HepG2 (cell line): ENCODE results near the gene CIDEA. TPM values are rescaled to one million over a fixed set of nuclear protein-coding genes. Genes with fewer than 3 reads are reported as not detected.
"Not testable (repeated sequence)": the region's sequence is repeated elsewhere in the genome, so short reads cannot be mapped to it uniquely, and the experiment has no call there.

ENCODE experiments used
- ATAC-seq: fragments of 200-7000 bp; cut with Tn5 transposase; 3 replicates; pipeline ENCODE4 v1.9.1; 2020; ENCODE audit warnings: mild to moderate bottlenecking, moderate library complexity
- BruUV-seq: library from RNA; stranded (reverse); fragments of 400-500 nt; replicated peaks from 2 replicates; lab custom pipeline; 2021; lab: Mats Ljungman, UMichigan
- CTCF ChIA-PET: fragments of 300-600 bp; formaldehyde crosslinking; extraction: SDS; loops from one replicate; lab custom pipeline; 2021; ENCODE audit warnings: low total read pairs, inconsistent platforms, low intra/inter-chr PET ratio; lab: Yijun Ruan, JAX
- POLR2A ChIA-PET: fragments of 350-600 bp; sonication (Branson Sonifier 250); formaldehyde crosslinking; loops from one replicate; lab custom pipeline; 2020; ENCODE audit warnings: antibody characterized with exemption, inconsistent platforms; lab: Yijun Ruan, JAX
- DNase-seq: peaks from one replicate; pipeline ENCODE4 v3.0.0-alpha.2; 2015; ENCODE audit warnings: low spot score
- FAIRE-seq: peaks from 3 replicates; lab custom pipeline; 2011; peaks lifted over from hg19 to GRCh38; lab: Jason Lieb, UNC
- H2AFZ ChIP-seq: one replicate; pipeline ENCODE4 v1.6.1; 2011; ENCODE audit warnings: low read length, inconsistent platforms
- H3K27ac ChIP-seq: fragments of 300-600 bp; 3 replicates; pipeline ENCODE4 v1.8.0; 2011; ENCODE audit warnings: mixed run types, mild to moderate bottlenecking, mixed read lengths, low read length, inconsistent platforms; ENCODE audit not compliant: insufficient read depth; ENCODE audit errors: extremely low read length
- H3K27me3 ChIP-seq, 2 experiments: fragments of 200-600 bp in 1 of 2; 2 replicates in 1 of 2; 3 replicates in 1 of 2; pipeline versions ENCODE4 v1.6.0 to v1.8.0; 2011; ENCODE audit warnings: low read length in 2 of 2, mild to moderate bottlenecking in 2 of 2, moderate library complexity in 2 of 2, inconsistent platforms in 1 of 2; ENCODE audit not compliant: insufficient read depth in 2 of 2, control insufficient read depth in 1 of 2
- H3K36me3 ChIP-seq, 2 experiments: fragments of 200-600 bp in 1 of 2; replicated peaks in 1 of 2; 2 replicates in 1 of 2; 3 replicates in 1 of 2; pipeline versions ENCODE4 v1.5.1 to v1.8.0; 2011; ENCODE audit warnings: low read length in 2 of 2, inconsistent platforms in 1 of 2; ENCODE audit not compliant: insufficient read depth in 2 of 2, control insufficient read depth in 1 of 2
- H3K4me1 ChIP-seq: 2 replicates; pipeline ENCODE4 v1.5.1; 2012; ENCODE audit warnings: low read length, inconsistent platforms; ENCODE audit not compliant: insufficient read depth
- H3K4me2 ChIP-seq: 2 replicates; pipeline ENCODE4 v1.6.0; 2011; ENCODE audit warnings: low read depth, low read length, inconsistent platforms
- H3K4me3 ChIP-seq, 3 experiments: fragments of 200-600 bp in 1 of 3; sonication (generic), shearing (Covaris generic) in 1 of 3; replicated peaks in 1 of 3; 2 replicates each; pipeline ENCODE4 v1.5.1; 2011 to 2016; ENCODE audit warnings: low read length in 3 of 3, inconsistent platforms in 2 of 3, low read depth in 2 of 3, mild to moderate bottlenecking in 2 of 3, control low read depth in 1 of 3, mixed read lengths in 1 of 3; ENCODE audit not compliant: insufficient read depth in 1 of 3
- H3K79me2 ChIP-seq: one replicate; pipeline ENCODE4 v1.6.1; 2011; ENCODE audit warnings: low read length, inconsistent platforms; ENCODE audit not compliant: insufficient read depth
- H3K9ac ChIP-seq: 2 replicates; pipeline ENCODE4 v1.6.0; 2011; ENCODE audit warnings: mild to moderate bottlenecking, low read depth, low read length, inconsistent platforms; ENCODE audit not compliant: insufficient read depth
- H3K9me3 ChIP-seq: 2 replicates; pipeline ENCODE4 v1.5.1; 2012; ENCODE audit warnings: mild to moderate bottlenecking, low read length
- H4K20me1 ChIP-seq: 2 replicates; pipeline ENCODE4 v1.6.0; 2011; ENCODE audit warnings: inconsistent platforms, mild to moderate bottlenecking, low read length, moderate library complexity; ENCODE audit not compliant: insufficient read depth
- WGBS: methylation state at CpG from one replicate; pipeline ENCODE4 v1.1.6; 2017; ENCODE audit warnings: low lambda C conversion rate; 5-methylcytosine and 5-hydroxymethylcytosine counted together
- in situ Hi-C: cut with HindIII; loops from 2 replicates; pipeline ENCODE4 v1.10.0; 2017; ENCODE audit warnings: low pct_unique_long_range_greater_than_20kb; ENCODE audit not compliant: extremely low pct_ligation_motif_present
- intact Hi-C: fragments of 100-400 bp; cut with micrococcal nuclease; formaldehyde crosslinking; loops from one replicate; pipeline ENCODE4 v1.10.0; 2022; ENCODE audit not compliant: unreplicated experiment
- polyA plus RNA-seq, 8 experiments: library from polyadenylated mRNA; depleted of rRNA in 3 of 8; stranded (reverse) in 7 of 8; unstranded in 1 of 8; fragments of >200 nt; fragmentation: Illumina TruSeq in 4 of 8; extraction: Trizol in 4 of 8; gene quantifications; 2 replicates each; pipeline versions ENCODE4 v1.2.1 to v1.2.3, GENCODE V29; 2011 to 2016; ENCODE audit warnings: low read depth in 4 of 8, missing spikeins in 1 of 8, mixed read lengths in 1 of 8; ENCODE audit not compliant: insufficient read depth in 1 of 8
- total RNA-seq, 5 experiments: library from RNA; depleted of rRNA; stranded (reverse); fragments of >200 nt; fragmentation: Illumina TruSeq; extraction: Trizol; gene quantifications; 2 replicates each; pipeline ENCODE4 v1.2.3, GENCODE V29; 2016; ENCODE audit warnings: low read depth in 1 of 5

CIDEA gene
- total and polyA plus RNA-seq, 2 of the 13 experiments (the other 11 are each of a cell fraction or from before 2014, with no cell fraction given): not detected

- WGBS: 83% methylated on average over 1 of the region's 1 CpG
- ATAC-seq, BruUV-seq, H3K36me3 ChIP-seq, H3K27me3 ChIP-seq, DNase-seq, H3K4me2 ChIP-seq, in situ Hi-C loops, POLR2A ChIA-PET, H3K27ac ChIP-seq, H3K4me1 ChIP-seq, intact Hi-C loops, H3K9ac ChIP-seq, H2AFZ ChIP-seq, CTCF ChIA-PET, H4K20me1 ChIP-seq, FAIRE-seq, H3K79me2 ChIP-seq, H3K9me3 ChIP-seq, H3K4me3 ChIP-seq: not testable (repeated sequence)
Observed at GRCh38 chr18:12223326-12223725, 30.8 kb upstream of the CIDEA start.

DNA sequence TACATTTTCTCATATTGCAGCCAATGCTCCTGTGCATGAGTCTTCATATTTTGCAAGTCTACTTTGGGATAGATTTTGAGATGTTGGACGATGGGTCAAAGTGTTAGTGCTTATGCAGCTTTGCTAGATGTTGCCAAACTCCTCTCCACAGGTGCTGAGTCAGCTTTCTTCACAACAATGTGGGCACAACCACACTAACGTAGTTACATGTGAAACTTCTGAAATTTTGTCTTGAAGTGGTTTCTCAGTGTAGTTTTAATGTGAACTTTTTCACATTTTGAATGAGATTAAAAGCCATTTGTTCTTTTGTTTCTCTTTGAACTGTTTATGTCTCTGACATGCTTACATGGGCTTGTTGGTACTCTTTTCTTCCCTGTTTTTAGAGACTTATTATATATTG lies 27.4 kb upstream of the CIDEA start:
- H3K79me2 ChIP-seq, H4K20me1 ChIP-seq, H3K4me1 ChIP-seq, DNase-seq, H3K27me3 ChIP-seq, BruUV-seq, in situ Hi-C loops, CTCF ChIA-PET, H3K4me3 ChIP-seq, H3K9ac ChIP-seq, intact Hi-C loops, POLR2A ChIA-PET, FAIRE-seq, H3K27ac ChIP-seq, ATAC-seq, H3K36me3 ChIP-seq, H3K9me3 ChIP-seq, H2AFZ ChIP-seq, H3K4me2 ChIP-seq: not testable (repeated sequence)
- 0% methylated on average over 1 of the region's 2 CpGs for WGBS

GRCh38 chr18:12227399-12228186 lies 26.6 kb upstream of the CIDEA start:
- WGBS: 59% methylated on average over 23 of the region's 27 CpGs
- H3K9me3 ChIP-seq, in situ Hi-C loops, H3K79me2 ChIP-seq, H2AFZ ChIP-seq, DNase-seq, H3K36me3 ChIP-seq, BruUV-seq, H3K9ac ChIP-seq, intact Hi-C loops, H3K4me3 ChIP-seq, POLR2A ChIA-PET, ATAC-seq, H3K27ac ChIP-seq, CTCF ChIA-PET, H3K4me1 ChIP-seq, H4K20me1 ChIP-seq, H3K27me3 ChIP-seq, H3K4me2 ChIP-seq: not testable (repeated sequence)
- peak; percentile 60 for FAIRE-seq

GRCh38 chr18:12228308-12228707 lies 25.9 kb upstream of the CIDEA start:
- DNase-seq, H3K4me2 ChIP-seq, BruUV-seq, H3K79me2 ChIP-seq, POLR2A ChIA-PET, H3K4me1 ChIP-seq, ATAC-seq, in situ Hi-C loops, H3K9me3 ChIP-seq, FAIRE-seq, H3K4me3 ChIP-seq, H3K9ac ChIP-seq, intact Hi-C loops, H3K27ac ChIP-seq, H3K27me3 ChIP-seq, CTCF ChIA-PET, H3K36me3 ChIP-seq, H2AFZ ChIP-seq, H4K20me1 ChIP-seq: not testable (repeated sequence)
- WGBS: 0% methylated on average over 2 of the region's 3 CpGs
